ENCODE measurements around the gene F9. TPM values are rescaled to one million over a fixed set of nuclear protein-coding genes. Genes with fewer than 3 reads are reported as not detected.

Gene F9
- total RNA-seq, 1 experiment from 2014 or later: 0.08 TPM

DNA sequence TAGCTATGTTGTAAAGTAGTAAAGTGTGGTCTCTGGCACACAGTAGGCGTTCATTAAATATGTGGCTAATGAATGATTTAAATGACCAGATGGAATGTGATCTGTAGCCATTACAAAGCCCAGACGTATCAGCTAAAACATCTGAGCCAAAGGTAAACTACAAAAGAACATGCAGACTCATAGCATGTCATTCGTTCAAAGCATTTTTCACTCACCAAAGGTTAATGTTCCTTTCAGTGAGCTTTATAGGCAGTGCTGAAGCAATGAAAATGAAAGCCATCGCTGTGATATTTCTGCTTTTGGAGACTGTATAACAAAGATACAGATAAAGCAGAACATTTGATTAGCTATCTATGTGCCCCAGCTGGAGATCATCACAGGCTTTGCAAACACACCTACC, 50.5 kb downstream of the F9 start:
- H3K27ac ChIP-seq (ENCODE audit: low read length): no peak overlapping the region
- in situ Hi-C loops (cut with HindIII; ENCODE audit: low pct_unique_long_range_greater_than_20kb, low sequenced_read_pairs) (no loop called here), intact Hi-C loops (cut with micrococcal nuclease; ENCODE audit: unreplicated experiment) (no loop called here)
- H3K9me3 ChIP-seq (ENCODE audit: control insufficient read depth, insufficient read depth, low read depth, low read length): no peaks in the 10 kb centered on the region
- DNase-seq (ENCODE audit: low read depth, low spot score) (no peak), ATAC-seq (no peak)
- no peaks in the 10 kb centered on the region for H3K4me1 ChIP-seq (ENCODE audit: control insufficient read depth, insufficient read depth, low read length)
- no peak for TF ChIP-seq POLR2AphosphoS5 (IDR thresholded peaks at IDR 0.05; ENCODE audit: low read depth, low read length)
- no peak for TF ChIP-seq REST (IDR thresholded peaks at IDR 0.05; ENCODE audit: insufficient read depth in 1 of 2, low read depth in 2 of 2, low read length in 1 of 2)
- TF ChIP-seq CTCF (IDR thresholded peaks at IDR 0.05): no peak
- TF ChIP-seq SIN3A (IDR thresholded peaks at IDR 0.05; ENCODE audit: borderline replicate concordance, insufficient read depth, low read depth, low read length): no peak
- TF ChIP-seq TCF7L2 (IDR thresholded peaks at IDR 0.05; ENCODE audit: low read depth, low read length): no peak
- H3K36me3 ChIP-seq (ENCODE audit: control insufficient read depth, insufficient read depth, low read length): no peaks in the 10 kb centered on the region
- no peaks in the 10 kb centered on the region; the same call in 1 of the 2 replicates for H3K27me3 ChIP-seq (ENCODE audit: control insufficient read depth, insufficient read depth, low read length)
- BruUV-seq (replicated peaks): no TSS peak
- POLR2A ChIA-PET: no interaction called here
- no peak overlapping the region for H3K4me3 ChIP-seq (ENCODE audit: low read depth in 2 of 2, low read length in 2 of 2)
- CTCF ChIA-PET: no interaction called here

DNA sequence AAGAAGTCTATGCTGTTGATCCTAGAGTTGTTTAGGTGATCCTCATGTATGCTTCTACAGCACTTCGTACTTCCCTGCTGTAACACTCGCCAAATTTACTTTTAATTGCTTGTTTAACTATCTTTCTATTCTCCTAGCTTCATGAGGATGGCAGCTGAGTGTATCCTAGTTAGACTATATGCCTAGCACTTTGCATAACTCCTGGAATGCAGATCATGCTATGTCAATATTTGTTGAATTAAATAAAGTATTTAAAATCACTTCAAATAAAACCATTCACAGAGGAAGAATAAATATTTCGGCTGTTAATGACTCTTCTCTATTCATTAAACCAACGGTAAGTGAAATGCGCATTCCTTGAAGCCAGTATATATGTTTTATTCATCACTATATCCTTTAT, 55.1 kb downstream of the F9 start:
- intact Hi-C loops (cut with micrococcal nuclease; ENCODE audit: unreplicated experiment) (no loop called here), in situ Hi-C loops (cut with HindIII; ENCODE audit: low pct_unique_long_range_greater_than_20kb, low sequenced_read_pairs) (no loop called here)
- no peak for TF ChIP-seq CTCF (IDR thresholded peaks at IDR 0.05)
- no peak for TF ChIP-seq SIN3A (IDR thresholded peaks at IDR 0.05; ENCODE audit: borderline replicate concordance, insufficient read depth, low read depth, low read length)
- TF ChIP-seq REST (IDR thresholded peaks at IDR 0.05; ENCODE audit: insufficient read depth in 1 of 2, low read depth in 2 of 2, low read length in 1 of 2): no peak
- TF ChIP-seq TCF7L2 (IDR thresholded peaks at IDR 0.05; ENCODE audit: low read depth, low read length): no peak
- TF ChIP-seq POLR2AphosphoS5 (IDR thresholded peaks at IDR 0.05; ENCODE audit: low read depth, low read length): no peak
- H3K4me1 ChIP-seq (ENCODE audit: control insufficient read depth, insufficient read depth, low read length): no peaks in the 10 kb centered on the region
- ChIA-PET CTCF (no interaction called here), POLR2A (no interaction called here)
- H3K9me3 ChIP-seq (ENCODE audit: control insufficient read depth, insufficient read depth, low read depth, low read length): no peaks in the 10 kb centered on the region
- no peak for DNase-seq (ENCODE audit: low read depth, low spot score)
- no peak overlapping the region for H3K4me3 ChIP-seq (ENCODE audit: low read depth in 2 of 2, low read length in 2 of 2)
- no TSS peak for BruUV-seq (replicated peaks)
- no peak overlapping the region for H3K27ac ChIP-seq (ENCODE audit: low read length)
- H3K36me3 ChIP-seq (ENCODE audit: control insufficient read depth, insufficient read depth, low read length): no peaks in the 10 kb centered on the region
- no peak for ATAC-seq
- no peaks in the 10 kb centered on the region; the same call in 1 of the 2 replicates for H3K27me3 ChIP-seq (ENCODE audit: control insufficient read depth, insufficient read depth, low read length)
